Cardiac fibroblast (primary cell): ENCODE measurements around the gene RNU2-63P.
"Not testable (repeated sequence)": the region's sequence is repeated elsewhere in the genome, so short reads cannot be mapped to it uniquely, and the experiment has no call there.

Experiments
- DNase-seq, 2 donors: peaks; one replicate each; pipeline versions ENCODE4 v3.0.0 to v3.0.0-alpha.2; 2010; ENCODE audit warnings: low read depth in 2 of 2
- H3K4me3 ChIP-seq, 2 donors: replicated peaks in 1 of 2; 1 replicate in 1 of 2; 2 replicates in 1 of 2; pipeline ENCODE4 v1.5.1; 2011; ENCODE audit warnings: low read depth in 2 of 2, low read length in 2 of 2, mild to moderate bottlenecking in 2 of 2, moderate library complexity in 1 of 2
- TF ChIP-seq, protein P1 (sequence below): IDR thresholded peaks from one replicate; pipeline ENCODE4 v1.5.1; 2011; ENCODE audit warnings: low read depth, mild to moderate bottlenecking, low read length, inconsistent platforms

RNU2-63P gene

DNA sequence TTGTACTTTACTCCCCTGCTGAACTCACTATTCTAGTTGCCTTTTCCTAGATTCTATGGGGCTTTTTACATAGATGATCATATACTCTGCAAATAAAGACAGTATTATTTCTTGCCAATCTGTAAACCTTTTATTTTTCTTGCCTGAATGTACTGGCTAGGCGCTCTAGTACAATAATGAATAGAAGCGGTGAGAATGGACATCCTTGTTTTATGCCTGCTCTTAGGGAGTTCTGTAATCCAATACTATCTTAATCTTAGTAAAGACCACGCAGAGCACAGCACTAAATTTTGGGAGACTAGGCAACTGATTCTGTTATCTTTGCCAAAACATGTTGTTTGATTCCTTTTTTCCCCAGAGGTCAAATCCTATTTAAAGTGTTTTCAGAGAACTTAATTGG lies 32.2 kb upstream of the RNU2-63P start:
- no peak for DNase-seq
- no peak overlapping the region for H3K4me3 ChIP-seq
- TF ChIP-seq, protein P1, sequence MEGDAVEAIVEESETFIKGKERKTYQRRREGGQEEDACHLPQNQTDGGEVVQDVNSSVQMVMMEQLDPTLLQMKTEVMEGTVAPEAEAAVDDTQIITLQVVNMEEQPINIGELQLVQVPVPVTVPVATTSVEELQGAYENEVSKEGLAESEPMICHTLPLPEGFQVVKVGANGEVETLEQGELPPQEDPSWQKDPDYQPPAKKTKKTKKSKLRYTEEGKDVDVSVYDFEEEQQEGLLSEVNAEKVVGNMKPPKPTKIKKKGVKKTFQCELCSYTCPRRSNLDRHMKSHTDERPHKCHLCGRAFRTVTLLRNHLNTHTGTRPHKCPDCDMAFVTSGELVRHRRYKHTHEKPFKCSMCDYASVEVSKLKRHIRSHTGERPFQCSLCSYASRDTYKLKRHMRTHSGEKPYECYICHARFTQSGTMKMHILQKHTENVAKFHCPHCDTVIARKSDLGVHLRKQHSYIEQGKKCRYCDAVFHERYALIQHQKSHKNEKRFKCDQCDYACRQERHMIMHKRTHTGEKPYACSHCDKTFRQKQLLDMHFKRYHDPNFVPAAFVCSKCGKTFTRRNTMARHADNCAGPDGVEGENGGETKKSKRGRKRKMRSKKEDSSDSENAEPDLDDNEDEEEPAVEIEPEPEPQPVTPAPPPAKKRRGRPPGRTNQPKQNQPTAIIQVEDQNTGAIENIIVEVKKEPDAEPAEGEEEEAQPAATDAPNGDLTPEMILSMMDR = no peak

DNA sequence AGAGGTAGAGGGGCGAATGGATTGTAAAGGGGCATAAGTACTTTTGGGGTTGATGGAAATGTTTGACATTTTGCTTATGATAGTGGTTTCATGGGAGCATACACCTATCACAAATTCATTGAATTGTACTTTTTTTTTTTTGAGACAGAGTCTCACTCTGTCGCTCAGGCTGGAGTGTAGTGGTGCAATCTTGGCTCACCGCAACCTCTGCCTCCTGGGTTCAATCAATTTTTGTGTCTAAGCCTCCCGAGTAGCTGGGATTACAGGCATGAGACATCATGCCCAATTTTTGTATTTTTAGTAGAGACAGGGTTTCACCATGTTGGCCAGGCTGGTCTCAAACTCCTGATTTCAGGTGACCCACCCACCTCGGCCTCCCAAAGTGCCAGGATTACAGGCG lies 29.2 kb upstream of the RNU2-63P start:
- H3K4me3 ChIP-seq, DNase-seq: not testable (repeated sequence)

DNA sequence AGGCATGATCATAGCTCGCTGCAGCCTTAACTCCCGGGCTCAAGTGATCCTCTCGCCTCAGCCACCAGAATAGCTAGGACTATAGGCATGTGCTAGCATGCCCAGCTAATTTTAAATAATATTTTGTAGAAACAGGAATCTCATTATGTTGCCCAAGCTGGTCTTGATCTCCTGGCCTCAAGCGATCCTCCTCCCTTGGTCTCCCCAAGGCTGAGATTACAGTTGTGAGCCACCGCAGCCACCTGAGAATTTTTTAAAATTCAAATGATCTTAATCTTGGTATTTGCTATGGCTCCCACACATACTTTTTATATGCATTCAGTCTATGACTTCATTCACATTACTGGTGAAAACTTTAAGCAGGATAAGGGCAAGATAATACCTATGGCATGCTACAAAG lies 26.1 kb upstream of the RNU2-63P start:
- no peak overlapping the region for H3K4me3 ChIP-seq
- DNase-seq = no peak
- TF ChIP-seq, protein P1 = no peak

DNA sequence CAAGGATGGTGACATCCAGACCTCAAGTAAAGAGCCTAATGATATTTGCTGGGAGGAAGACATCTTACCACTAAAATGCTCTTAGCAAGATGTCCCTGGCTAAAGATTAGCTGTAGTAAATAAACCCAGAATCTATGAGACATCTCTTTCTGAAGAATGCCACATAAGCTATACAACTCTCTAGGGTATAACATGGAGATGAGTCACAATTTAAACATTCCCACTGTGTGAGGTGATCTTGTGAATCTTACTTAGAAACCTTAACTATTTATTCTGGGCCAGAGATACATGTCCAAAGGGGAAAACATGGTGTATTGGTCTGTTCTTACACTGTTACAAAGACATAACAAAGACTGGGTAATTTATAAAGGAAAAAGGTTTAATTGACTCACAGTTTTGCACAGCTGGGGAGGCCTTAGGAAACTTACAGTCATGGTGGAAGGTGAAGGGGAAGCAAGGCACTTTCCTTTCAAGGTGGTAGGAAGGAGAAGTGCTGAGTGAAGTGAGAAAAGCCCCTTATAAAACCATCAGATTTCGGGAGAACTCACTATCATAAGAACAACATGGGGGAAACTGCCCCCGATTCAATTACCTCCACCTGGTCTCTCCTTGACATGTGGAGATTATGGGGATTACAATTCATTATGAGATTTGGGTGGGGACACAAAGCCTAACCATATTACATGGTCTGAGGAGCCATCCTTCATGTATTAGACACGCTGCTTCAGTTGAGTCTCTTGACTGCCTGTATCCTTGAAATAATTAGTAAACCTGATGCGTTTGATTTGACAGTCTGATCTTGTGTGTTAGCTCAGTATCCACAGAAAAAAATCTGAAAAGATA lies 22.1 kb upstream of the RNU2-63P start:
- H3K4me3 ChIP-seq = no peak overlapping the region
- peak; percentile 69 to 96 for DNase-seq
- TF ChIP-seq, protein P1 = peak; percentile 2

DNA sequence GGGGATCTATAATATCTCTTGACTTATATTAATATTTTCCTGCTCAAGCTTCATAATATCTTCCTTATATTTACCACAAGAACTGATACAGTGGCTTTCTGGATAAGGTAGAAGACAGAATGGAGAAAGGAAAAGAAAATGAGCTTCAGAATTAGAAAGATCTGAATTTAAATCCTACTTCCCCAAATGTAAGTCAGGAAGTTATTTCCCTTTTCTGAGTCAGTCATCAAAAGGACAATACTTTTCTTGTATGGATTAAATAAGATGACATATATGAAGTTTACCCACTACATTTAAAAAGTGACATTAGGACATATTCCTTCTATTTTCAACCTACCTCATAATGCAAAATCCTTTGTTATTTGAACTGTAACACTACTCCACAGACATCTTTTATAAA lies 20.3 kb upstream of the RNU2-63P start:
- DNase-seq = no peak
- no peak overlapping the region for H3K4me3 ChIP-seq
- TF ChIP-seq, protein P1 = no peak

DNA sequence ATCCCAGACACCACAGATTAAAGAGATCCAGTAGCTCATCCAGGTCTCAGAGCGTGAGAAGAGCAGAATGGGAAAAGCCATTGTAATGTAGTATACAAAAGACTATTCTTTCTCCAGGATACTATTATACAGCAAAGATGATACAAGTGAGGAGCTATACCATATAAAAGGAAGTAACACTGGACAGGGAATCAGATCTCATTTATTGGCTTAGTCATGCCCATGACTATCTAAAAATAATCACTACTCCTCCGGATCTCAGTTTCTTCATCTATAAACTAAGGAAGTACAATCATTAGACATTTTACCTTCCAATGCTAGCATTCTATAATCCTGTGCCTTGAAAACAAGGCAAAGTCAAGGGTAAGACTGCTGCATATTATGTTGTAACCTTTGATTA lies 19.8 kb upstream of the RNU2-63P start:
- TF ChIP-seq, protein P1 = no peak
- H3K4me3 ChIP-seq = no peak overlapping the region
- DNase-seq = peak in 1 of 2 donors; percentile 6

DNA sequence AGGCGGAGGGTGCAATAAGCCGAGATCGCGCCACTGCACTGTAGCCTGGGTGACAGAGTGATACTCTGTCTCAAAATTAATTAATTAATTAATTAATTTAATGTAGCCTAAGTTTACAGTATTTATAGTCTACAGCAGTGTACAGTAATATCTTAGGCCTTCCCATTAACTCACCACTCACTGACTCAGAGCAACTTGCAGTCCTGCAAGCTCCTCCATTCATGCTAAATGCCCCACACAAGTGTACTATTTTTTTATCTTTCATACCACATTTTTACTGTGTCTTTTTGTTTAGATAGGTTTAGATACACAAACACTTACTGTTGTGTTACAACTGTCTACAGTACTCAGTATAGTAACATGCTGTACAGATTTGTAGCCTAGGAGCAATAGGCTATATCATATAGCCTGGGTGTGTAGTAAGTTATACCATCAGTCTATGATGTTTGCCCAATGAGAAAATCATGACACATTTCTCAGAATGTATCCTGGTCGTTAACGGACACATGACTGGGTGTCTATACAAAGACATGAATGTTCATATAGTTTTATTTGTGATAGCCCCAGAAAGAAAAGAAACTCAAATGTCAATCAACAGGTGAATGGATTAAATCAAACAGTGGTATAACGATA lies 15.8 kb upstream of the RNU2-63P start:
- peak in 1 of 2 donors; percentile 5 for DNase-seq
- TF ChIP-seq, protein P1 = no peak
- H3K4me3 ChIP-seq = no peak overlapping the region
